ENCODE measurements around the gene NDUFS6. TPM values are rescaled to one million over a fixed set of nuclear protein-coding genes. Genes with fewer than 3 reads are reported as not detected.

NDUFS6 gene
- total and polyA plus RNA-seq, 7 experiments from 2014 or later, result 14.2 to 61.7 (median 17.5) TPM

- Histone ChIP-seq H3K9me3 (ENCODE audit: control insufficient read depth in 2 of 3, low read length in 3 of 3) (no peaks in the 10 kb centered on the region), H3K36me3 (ENCODE audit: control insufficient read depth in 2 of 3, insufficient read depth in 3 of 3, low read length in 3 of 3) (no peaks in the 10 kb centered on the region), H3K27me3 (ENCODE audit: control insufficient read depth in 2 of 2, insufficient read depth in 2 of 2, low read length in 2 of 2) (no peaks in the 10 kb centered on the region), H3K27ac (ENCODE audit: low read depth, low read length) (no peak overlapping the region), H3K4me1 (ENCODE audit: control insufficient read depth in 2 of 2, insufficient read depth in 2 of 2, low read length in 2 of 2) (no peaks in the 10 kb centered on the region), H3K4me3 (ENCODE audit: low read length) (no peak overlapping the region)
- Mint-ChIP-seq H3K36me3 (no peaks in the 10 kb centered on the region), H3K27ac (no peak overlapping the region), H3K4me3 (no peak overlapping the region), H3K27me3 (peaks cover 6 to 25% (median 10%) of the 10 kb centered on the region in 5 donors), H3K9me3 (no peaks in the 10 kb centered on the region), H3K4me1 (peaks cover 0 to 4% (median 0%) of the 10 kb centered on the region in 7 donors)
- no peak for ATAC-seq
- DNase-seq, result peak in 1 of 9 donors; percentile 9
- ChIA-PET CTCF (interaction anchor here (0.6 to 0.8 kb wide), 2 partner anchors 59 to 889 kb away, joined by 4 read pairs; no protein-coding TSS in a partner anchor), POLR2A (interaction anchor here (1.5 kb wide), 1 partner anchor 37 kb away, joined by 4 read pairs; the partner anchor contains the start of gene NDUFS6)
- intact Hi-C loops (cut with micrococcal nuclease), result loop anchor here (1.0 kb wide), 3 partner anchors 35 to 253 kb away; partner anchors contain the start of genes MRPL36 (in 1 of the 2) and NDUFS6 (in 1 of the 2)
Observed at GRCh38 chr5:1763960-1764605, 37.1 kb upstream of the NDUFS6 start.

- Mint-ChIP-seq H3K4me3 (no peak overlapping the region), H3K9me3 (no peaks in the 10 kb centered on the region), H3K27ac (peak overlapping the region in 1 of 9 donors; percentile 18), H3K27me3 (peaks cover 6 to 25% (median 10%) of the 10 kb centered on the region in 5 donors), H3K4me1 (peaks cover 0 to 4% (median 0%) of the 10 kb centered on the region in 7 donors), H3K36me3 (no peaks in the 10 kb centered on the region)
- Histone ChIP-seq H3K4me1 (ENCODE audit: control insufficient read depth in 2 of 2, insufficient read depth in 2 of 2, low read length in 2 of 2) (no peaks in the 10 kb centered on the region), H3K9me3 (ENCODE audit: control insufficient read depth in 2 of 3, low read length in 3 of 3) (no peaks in the 10 kb centered on the region), H3K27me3 (ENCODE audit: control insufficient read depth in 2 of 2, insufficient read depth in 2 of 2, low read length in 2 of 2) (no peaks in the 10 kb centered on the region), H3K36me3 (ENCODE audit: control insufficient read depth in 2 of 3, insufficient read depth in 3 of 3, low read length in 3 of 3) (no peaks in the 10 kb centered on the region), H3K27ac (ENCODE audit: low read depth, low read length) (no peak overlapping the region), H3K4me3 (ENCODE audit: low read length) (no peak overlapping the region)
- DNase-seq (no peak), ATAC-seq (no peak)
- CTCF ChIA-PET, result interaction anchor here (0.6 to 0.8 kb wide), 2 partner anchors 58 to 889 kb away, joined by 4 read pairs; no protein-coding TSS in a partner anchor
- intact Hi-C loops (cut with micrococcal nuclease), result no loop called here
- POLR2A ChIA-PET, result interaction anchor here (1.5 kb wide), 1 partner anchor 36 kb away, joined by 4 read pairs; the partner anchor contains the start of gene NDUFS6
Observed at GRCh38 chr5:1764606-1764960, 36.6 kb upstream of the NDUFS6 start.

GRCh38 chr5:1765141-1765879, 35.9 kb upstream of the NDUFS6 start:
- intact Hi-C loops (cut with micrococcal nuclease), result no loop called here
- POLR2A ChIA-PET, result interaction anchor here (1.5 kb wide), 1 partner anchor 35 kb away, joined by 4 read pairs; the partner anchor contains the start of gene NDUFS6
- Mint-ChIP-seq H3K4me3 (no peak overlapping the region), H3K27me3 (peaks cover 6 to 25% (median 10%) of the 10 kb centered on the region in 5 donors), H3K4me1 (peaks cover 0 to 4% (median 0%) of the 10 kb centered on the region in 7 donors), H3K27ac (no peak overlapping the region), H3K9me3 (no peaks in the 10 kb centered on the region), H3K36me3 (no peaks in the 10 kb centered on the region)
- no peaks in the 10 kb centered on the region for H3K36me3 ChIP-seq (ENCODE audit: control insufficient read depth in 2 of 3, insufficient read depth in 3 of 3, low read length in 3 of 3)
- CTCF ChIA-PET, result no interaction called here
- no peaks in the 10 kb centered on the region for H3K27me3 ChIP-seq (ENCODE audit: control insufficient read depth in 2 of 2, insufficient read depth in 2 of 2, low read length in 2 of 2)
- no peak for DNase-seq
- no peak overlapping the region for H3K27ac ChIP-seq (ENCODE audit: low read depth, low read length)
- H3K4me3 ChIP-seq (ENCODE audit: low read length), result no peak overlapping the region
- ATAC-seq, result no peak
- no peaks in the 10 kb centered on the region for H3K9me3 ChIP-seq (ENCODE audit: control insufficient read depth in 2 of 3, low read length in 3 of 3)
- no peaks in the 10 kb centered on the region for H3K4me1 ChIP-seq (ENCODE audit: control insufficient read depth in 2 of 2, insufficient read depth in 2 of 2, low read length in 2 of 2)

- Mint-ChIP-seq H3K27me3 (peaks cover 8 to 25% (median 10%) of the 10 kb centered on the region in 5 donors), H3K36me3 (no peaks in the 10 kb centered on the region), H3K27ac (no peak overlapping the region), H3K4me1 (peaks cover 0 to 4% (median 0%) of the 10 kb centered on the region in 7 donors), H3K4me3 (no peak overlapping the region), H3K9me3 (no peaks in the 10 kb centered on the region)
- Histone ChIP-seq H3K4me3 (ENCODE audit: low read length) (no peak overlapping the region), H3K27me3 (ENCODE audit: control insufficient read depth in 2 of 2, insufficient read depth in 2 of 2, low read length in 2 of 2) (no peaks in the 10 kb centered on the region), H3K27ac (ENCODE audit: low read depth, low read length) (no peak overlapping the region), H3K9me3 (ENCODE audit: control insufficient read depth in 2 of 3, low read length in 3 of 3) (no peaks in the 10 kb centered on the region), H3K4me1 (ENCODE audit: control insufficient read depth in 2 of 2, insufficient read depth in 2 of 2, low read length in 2 of 2) (no peaks in the 10 kb centered on the region), H3K36me3 (ENCODE audit: control insufficient read depth in 2 of 3, insufficient read depth in 3 of 3, low read length in 3 of 3) (no peaks in the 10 kb centered on the region)
- intact Hi-C loops (cut with micrococcal nuclease), result no loop called here
- ChIA-PET POLR2A (no interaction called here), CTCF (no interaction called here)
- ATAC-seq (no peak), DNase-seq (no peak)
Observed at GRCh38 chr5:1765880-1766235, 35.3 kb upstream of the NDUFS6 start.

GRCh38 chr5:1767524-1768282, 33.5 kb upstream of the NDUFS6 start:
- Mint-ChIP-seq H3K9me3 (no peaks in the 10 kb centered on the region), H3K4me3 (no peak overlapping the region), H3K27ac (no peak overlapping the region), H3K27me3 (peaks cover 9 to 20% (median 15%) of the 10 kb centered on the region in 5 donors), H3K4me1 (peaks cover 0 to 4% (median 0%) of the 10 kb centered on the region in 7 donors), H3K36me3 (no peaks in the 10 kb centered on the region)
- H3K9me3 ChIP-seq (ENCODE audit: control insufficient read depth in 2 of 3, low read length in 3 of 3), result no peaks in the 10 kb centered on the region
- ATAC-seq (no peak), DNase-seq (no peak)
- H3K36me3 ChIP-seq (ENCODE audit: control insufficient read depth in 2 of 3, insufficient read depth in 3 of 3, low read length in 3 of 3), result no peaks in the 10 kb centered on the region
- H3K27me3 ChIP-seq (ENCODE audit: control insufficient read depth in 2 of 2, insufficient read depth in 2 of 2, low read length in 2 of 2), result no peaks in the 10 kb centered on the region
- ChIA-PET CTCF (no interaction called here), POLR2A (no interaction called here)
- H3K27ac ChIP-seq (ENCODE audit: low read depth, low read length), result no peak overlapping the region
- no peak overlapping the region for H3K4me3 ChIP-seq (ENCODE audit: low read length)
- intact Hi-C loops (cut with micrococcal nuclease), result no loop called here
- H3K4me1 ChIP-seq (ENCODE audit: control insufficient read depth in 2 of 2, insufficient read depth in 2 of 2, low read length in 2 of 2), result no peaks in the 10 kb centered on the region

DNA sequence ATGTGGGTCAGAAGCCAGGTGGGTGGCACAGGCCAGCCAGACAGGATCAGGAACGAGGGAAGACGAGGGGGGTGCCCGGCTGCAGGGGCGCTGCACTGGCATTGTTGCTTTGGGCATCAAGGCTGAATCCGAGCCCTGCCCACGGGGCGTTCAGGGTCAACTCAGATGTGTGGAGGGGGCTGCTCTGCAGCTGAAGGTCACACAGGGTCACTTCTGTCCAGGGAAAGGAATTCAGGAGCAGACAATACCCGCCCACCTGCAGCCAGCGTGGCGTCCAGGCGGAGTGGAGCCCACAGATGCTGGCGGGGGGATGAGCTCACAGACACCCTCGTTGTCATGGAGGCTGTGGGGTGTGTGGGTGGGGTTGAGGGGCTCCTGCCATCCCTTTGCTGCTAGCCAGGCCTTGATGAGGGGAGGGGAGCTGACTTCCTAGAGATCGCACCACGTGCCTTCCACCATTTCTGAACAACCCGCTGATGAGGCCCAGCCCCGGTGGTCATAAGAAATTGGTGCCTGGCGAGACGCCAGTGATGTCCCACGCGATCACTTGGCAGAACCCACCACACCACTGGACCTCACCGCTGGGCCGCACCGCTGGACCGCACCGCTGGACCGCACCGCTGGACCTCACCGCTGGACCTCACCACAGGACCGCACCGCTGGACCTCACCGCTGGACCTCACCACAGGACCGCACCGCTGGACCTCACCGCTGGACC, 32.8 kb upstream of the NDUFS6 start:
- POLR2A ChIA-PET, result no interaction called here
- Mint-ChIP-seq H3K4me3 (no peak overlapping the region), H3K36me3 (no peaks in the 10 kb centered on the region), H3K27me3 (peaks cover 5 to 21% (median 12%) of the 10 kb centered on the region in 5 donors), H3K9me3 (no peaks in the 10 kb centered on the region), H3K27ac (no peak overlapping the region), H3K4me1 (peaks cover 0 to 5% (median 0%) of the 10 kb centered on the region in 7 donors)
- intact Hi-C loops (cut with micrococcal nuclease), result no loop called here
- H3K9me3 ChIP-seq (ENCODE audit: control insufficient read depth in 2 of 3, low read length in 3 of 3), result no peaks in the 10 kb centered on the region
- no peak for ATAC-seq
- H3K36me3 ChIP-seq (ENCODE audit: control insufficient read depth in 2 of 3, insufficient read depth in 3 of 3, low read length in 3 of 3), result no peaks in the 10 kb centered on the region
- H3K4me3 ChIP-seq (ENCODE audit: low read length), result no peak overlapping the region
- no peaks in the 10 kb centered on the region for H3K27me3 ChIP-seq (ENCODE audit: control insufficient read depth in 2 of 2, insufficient read depth in 2 of 2, low read length in 2 of 2)
- no peak for DNase-seq
- H3K27ac ChIP-seq (ENCODE audit: low read depth, low read length), result no peak overlapping the region
- CTCF ChIA-PET, result no interaction called here
- no peaks in the 10 kb centered on the region for H3K4me1 ChIP-seq (ENCODE audit: control insufficient read depth in 2 of 2, insufficient read depth in 2 of 2, low read length in 2 of 2)

Data from naive thymus-derived CD4-positive, alpha-beta T cell (primary cell).